BE2C (cell line): ENCODE measurements around the gene CAMTA1.

Experiments used
- DNase-seq: peaks from one replicate; pipeline ENCODE4 v3.0.0-alpha.2; 2020
- H3K27me3 ChIP-seq: fragments of 250-450 bp; sonication (Bioruptor Pico); 2 replicates; pipeline ENCODE4 v1.5.1; 2020; ENCODE audit warnings: mild to moderate bottlenecking
- H3K36me3 ChIP-seq: fragments of 250-450 bp; sonication (Bioruptor Pico); 2 replicates; pipeline ENCODE4 v1.5.1; 2020; ENCODE audit warnings: mild to moderate bottlenecking
- H3K4me1 ChIP-seq: fragments of 250-450 bp; sonication (Bioruptor Pico); 2 replicates; pipeline ENCODE4 v1.5.1; 2020
- H3K4me3 ChIP-seq: 2 replicates; pipeline ENCODE4 v1.5.1; 2011; ENCODE audit warnings: low read depth, low read length
- H3K9me3 ChIP-seq: fragments of 250-450 bp; sonication (Bioruptor Pico); 2 replicates; pipeline ENCODE4 v1.5.1; 2020
- TF ChIP-seq, protein P1 (sequence below): IDR thresholded peaks from 2 replicates; pipeline ENCODE4 v1.5.1; 2012; ENCODE audit warnings: mild to moderate bottlenecking, low read depth, low read length

CAMTA1 gene

GRCh38 chr1:7694600-7695496, 909.6 kb downstream of the CAMTA1 start:
- H3K9me3 ChIP-seq = no peaks in the 10 kb centered on the region
- no peaks in the 10 kb centered on the region for H3K27me3 ChIP-seq
- no peak overlapping the region for H3K4me3 ChIP-seq
- no peaks in the 10 kb centered on the region for H3K4me1 ChIP-seq
- TF ChIP-seq, protein P1, sequence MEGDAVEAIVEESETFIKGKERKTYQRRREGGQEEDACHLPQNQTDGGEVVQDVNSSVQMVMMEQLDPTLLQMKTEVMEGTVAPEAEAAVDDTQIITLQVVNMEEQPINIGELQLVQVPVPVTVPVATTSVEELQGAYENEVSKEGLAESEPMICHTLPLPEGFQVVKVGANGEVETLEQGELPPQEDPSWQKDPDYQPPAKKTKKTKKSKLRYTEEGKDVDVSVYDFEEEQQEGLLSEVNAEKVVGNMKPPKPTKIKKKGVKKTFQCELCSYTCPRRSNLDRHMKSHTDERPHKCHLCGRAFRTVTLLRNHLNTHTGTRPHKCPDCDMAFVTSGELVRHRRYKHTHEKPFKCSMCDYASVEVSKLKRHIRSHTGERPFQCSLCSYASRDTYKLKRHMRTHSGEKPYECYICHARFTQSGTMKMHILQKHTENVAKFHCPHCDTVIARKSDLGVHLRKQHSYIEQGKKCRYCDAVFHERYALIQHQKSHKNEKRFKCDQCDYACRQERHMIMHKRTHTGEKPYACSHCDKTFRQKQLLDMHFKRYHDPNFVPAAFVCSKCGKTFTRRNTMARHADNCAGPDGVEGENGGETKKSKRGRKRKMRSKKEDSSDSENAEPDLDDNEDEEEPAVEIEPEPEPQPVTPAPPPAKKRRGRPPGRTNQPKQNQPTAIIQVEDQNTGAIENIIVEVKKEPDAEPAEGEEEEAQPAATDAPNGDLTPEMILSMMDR = no peak
- no peaks in the 10 kb centered on the region for H3K36me3 ChIP-seq
- no peak for DNase-seq

- DNase-seq = no peak
- H3K9me3 ChIP-seq = no peaks in the 10 kb centered on the region
- TF ChIP-seq, protein P1 = no peak
- H3K36me3 ChIP-seq = no peaks in the 10 kb centered on the region
- no peaks in the 10 kb centered on the region for H3K4me1 ChIP-seq
- H3K27me3 ChIP-seq = no peaks in the 10 kb centered on the region
- H3K4me3 ChIP-seq = no peak overlapping the region
Measured at GRCh38 chr1:7695497-7696117, 910.4 kb downstream of the CAMTA1 start.

DNA sequence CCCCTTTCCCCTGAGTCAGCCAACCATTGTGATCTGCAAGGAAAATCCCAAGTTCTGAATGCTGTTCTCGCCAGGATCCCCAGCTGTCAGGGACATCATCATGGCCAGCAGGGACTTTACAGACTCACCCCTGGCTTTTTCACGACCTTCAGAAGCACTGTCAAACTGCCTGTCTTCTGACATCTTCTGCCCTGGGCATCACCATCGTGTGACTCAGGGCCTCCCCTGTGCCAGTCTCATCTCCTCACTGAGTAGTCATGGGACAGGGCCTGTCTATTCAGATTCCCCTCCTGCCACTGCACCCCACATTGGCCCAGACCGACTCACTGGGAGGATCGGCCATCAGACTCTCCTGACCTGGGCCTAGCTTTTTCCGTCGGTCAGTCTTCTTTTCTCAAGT, 913.4 kb downstream of the CAMTA1 start:
- DNase-seq = no peak
- no peaks in the 10 kb centered on the region for H3K36me3 ChIP-seq
- no peaks in the 10 kb centered on the region for H3K27me3 ChIP-seq
- no peak overlapping the region for H3K4me3 ChIP-seq
- no peaks in the 10 kb centered on the region for H3K9me3 ChIP-seq
- H3K4me1 ChIP-seq = no peaks in the 10 kb centered on the region
- TF ChIP-seq, protein P1 = no peak

GRCh38 chr1:7702365-7702764, 917.1 kb downstream of the CAMTA1 start:
- no peaks in the 10 kb centered on the region for H3K36me3 ChIP-seq
- TF ChIP-seq, protein P1 = no peak
- no peaks in the 10 kb centered on the region for H3K9me3 ChIP-seq
- H3K27me3 ChIP-seq = no peaks in the 10 kb centered on the region
- no peak overlapping the region for H3K4me3 ChIP-seq
- H3K4me1 ChIP-seq = no peaks in the 10 kb centered on the region
- no peak for DNase-seq

DNA sequence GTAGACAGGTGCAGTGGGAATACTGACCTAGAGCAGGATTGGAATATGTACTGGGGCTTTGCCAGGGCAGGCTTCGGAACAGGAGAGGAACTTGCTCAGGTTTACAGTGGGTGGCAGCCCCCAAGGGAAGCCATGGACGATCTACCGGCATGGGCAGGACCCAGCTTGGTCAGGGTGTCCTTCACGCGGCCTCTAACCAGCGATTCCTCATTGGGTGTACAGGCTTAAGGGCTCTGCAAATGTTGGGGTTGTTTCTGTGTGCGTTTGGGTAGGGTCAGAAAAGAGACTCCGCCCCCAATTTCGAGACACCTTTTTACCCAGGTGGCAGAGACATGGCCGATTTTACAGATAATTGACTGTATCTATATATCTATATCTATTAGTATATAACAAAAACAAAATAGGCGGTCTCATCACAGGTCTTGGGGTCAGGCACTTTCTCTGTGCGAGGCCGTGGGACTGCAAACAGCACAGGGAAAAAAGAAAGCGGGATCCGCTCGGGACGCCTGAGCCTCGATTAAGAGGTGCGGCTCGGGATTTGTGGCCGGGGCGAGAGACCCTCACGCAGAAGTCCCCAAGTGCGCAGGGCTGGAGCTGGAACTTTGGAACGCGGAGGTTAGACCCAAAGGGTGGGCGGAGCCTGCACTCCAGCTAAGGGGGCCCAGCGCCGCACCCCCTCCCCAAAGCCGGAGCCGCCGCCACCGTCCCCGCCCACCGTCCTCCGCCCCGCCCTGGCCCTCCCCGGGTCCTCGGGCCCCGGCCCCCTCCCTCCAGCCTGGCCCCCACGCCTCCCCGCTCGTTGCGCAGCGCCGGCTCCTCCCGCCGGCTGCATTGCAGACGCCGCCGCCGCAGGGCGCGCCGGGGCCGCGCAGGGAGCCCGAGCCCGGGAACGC, 918.3 kb downstream of the CAMTA1 start:
- H3K27me3 ChIP-seq = no peaks in the 10 kb centered on the region
- peak; percentile 40 for DNase-seq
- TF ChIP-seq, protein P1 = no peak
- H3K4me1 ChIP-seq = no peaks in the 10 kb centered on the region
- no peaks in the 10 kb centered on the region for H3K36me3 ChIP-seq
- H3K4me3 ChIP-seq = peak overlapping the region; percentile 11; the same call in 1 of the 2 replicates
- H3K9me3 ChIP-seq = no peaks in the 10 kb centered on the region
